ENCODE data around the gene MGAT5.

GRCh38 chr2:134453476-134453875 is 199.6 kb downstream of the MGAT5 start:
- no peak for TF ChIP-seq POLR2A (IDR thresholded peaks at IDR 0.05)
- TF ChIP-seq, protein P1, sequence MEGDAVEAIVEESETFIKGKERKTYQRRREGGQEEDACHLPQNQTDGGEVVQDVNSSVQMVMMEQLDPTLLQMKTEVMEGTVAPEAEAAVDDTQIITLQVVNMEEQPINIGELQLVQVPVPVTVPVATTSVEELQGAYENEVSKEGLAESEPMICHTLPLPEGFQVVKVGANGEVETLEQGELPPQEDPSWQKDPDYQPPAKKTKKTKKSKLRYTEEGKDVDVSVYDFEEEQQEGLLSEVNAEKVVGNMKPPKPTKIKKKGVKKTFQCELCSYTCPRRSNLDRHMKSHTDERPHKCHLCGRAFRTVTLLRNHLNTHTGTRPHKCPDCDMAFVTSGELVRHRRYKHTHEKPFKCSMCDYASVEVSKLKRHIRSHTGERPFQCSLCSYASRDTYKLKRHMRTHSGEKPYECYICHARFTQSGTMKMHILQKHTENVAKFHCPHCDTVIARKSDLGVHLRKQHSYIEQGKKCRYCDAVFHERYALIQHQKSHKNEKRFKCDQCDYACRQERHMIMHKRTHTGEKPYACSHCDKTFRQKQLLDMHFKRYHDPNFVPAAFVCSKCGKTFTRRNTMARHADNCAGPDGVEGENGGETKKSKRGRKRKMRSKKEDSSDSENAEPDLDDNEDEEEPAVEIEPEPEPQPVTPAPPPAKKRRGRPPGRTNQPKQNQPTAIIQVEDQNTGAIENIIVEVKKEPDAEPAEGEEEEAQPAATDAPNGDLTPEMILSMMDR (IDR thresholded peaks at IDR 0.05) = no peak
- no peak for TF ChIP-seq POLR2AphosphoS5 (IDR thresholded peaks at IDR 0.05)
